Panc1 (cell line): Measurements from ENCODE around the gene DAZAP2. TPM values are rescaled to one million over a fixed set of nuclear protein-coding genes. Genes with fewer than 3 reads are reported as not detected.
A peak's percentile ranks its signal among the peaks of the same experiment; 100 is the strongest.
"Not testable (repeated sequence)": the region's sequence is repeated elsewhere in the genome, so short reads cannot be mapped to it uniquely, and the experiment has no call there.

Source experiments
- ATAC-seq: fragments of 200-7000 bp; cut with Tn5 transposase; 2 replicates; pipeline ENCODE4 v1.9.1; 2020; ENCODE audit warnings: mild to moderate bottlenecking, moderate library complexity
- BruUV-seq: library from RNA; stranded (reverse); fragments of 400-500 nt; replicated peaks from 2 replicates; lab custom pipeline; 2021; lab: Mats Ljungman, UMichigan
- CTCF ChIA-PET: fragments of 300-600 bp; sonication (Branson Sonifier 250); formaldehyde crosslinking; loops from one replicate; lab custom pipeline; 2022; ENCODE audit warnings: antibody characterized with exemption; lab: Charles Lee
- POLR2A ChIA-PET: fragments of 300-600 bp; sonication (Branson Sonifier 250); formaldehyde crosslinking; loops from one replicate; lab custom pipeline; 2022; ENCODE audit warnings: antibody characterized with exemption; lab: Charles Lee
- DNase-seq: peaks from one replicate; pipeline ENCODE4 v3.0.0-alpha.2; 2010; ENCODE audit warnings: low read depth, low spot score
- H3K27ac ChIP-seq: 2 replicates; pipeline ENCODE4 v1.5.1; 2011; ENCODE audit warnings: mild to moderate bottlenecking, low read length, inconsistent platforms
- H3K27me3 ChIP-seq: fragments of 200-500 bp; sonication (Bioruptor generic); 2 replicates; pipeline ENCODE4 v1.6.0; 2014; ENCODE audit warnings: low read length, inconsistent platforms; ENCODE audit not compliant: control insufficient read depth, insufficient read depth
- H3K36me3 ChIP-seq: fragments of 200-500 bp; sonication (Bioruptor generic); 2 replicates; pipeline ENCODE4 v1.5.1; 2014; ENCODE audit warnings: inconsistent platforms, mild to moderate bottlenecking, low read length, moderate library complexity; ENCODE audit not compliant: control insufficient read depth, insufficient read depth
- H3K4me1 ChIP-seq: 2 replicates; pipeline ENCODE4 v1.5.1; 2011; ENCODE audit warnings: inconsistent platforms, mild to moderate bottlenecking, low read length, moderate library complexity; ENCODE audit not compliant: control insufficient read depth, insufficient read depth
- H3K4me3 ChIP-seq, 2 experiments: 2 replicates each; pipeline ENCODE4 v1.5.1; 2011 to 2012; ENCODE audit warnings: low read depth in 2 of 2, low read length in 2 of 2, mild to moderate bottlenecking in 2 of 2, inconsistent platforms in 1 of 2, moderate library complexity in 1 of 2
- H3K9me3 ChIP-seq: fragments of 200-500 bp; sonication (Bioruptor generic); 2 replicates; pipeline ENCODE4 v1.5.1; 2014; ENCODE audit warnings: low read depth, mild to moderate bottlenecking, inconsistent platforms, low read length, moderate library complexity; ENCODE audit not compliant: control insufficient read depth, insufficient read depth
- POLR2AphosphoS5 ChIP-seq: IDR thresholded peaks from 2 replicates; pipeline ENCODE4 v1.6.1; 2012; ENCODE audit warnings: mild to moderate bottlenecking, low read depth, low read length, moderate library complexity
- SIN3A ChIP-seq: IDR thresholded peaks from 2 replicates; pipeline ENCODE4 v1.6.1; 2012; ENCODE audit warnings: low read depth, mild to moderate bottlenecking, low read length, moderate library complexity, borderline replicate concordance; ENCODE audit not compliant: insufficient read depth
- TCF7L2 ChIP-seq: IDR thresholded peaks from 2 replicates; pipeline ENCODE4 v1.6.1; 2011; ENCODE audit warnings: mild to moderate bottlenecking, low read depth, low read length, inconsistent platforms
- in situ Hi-C: cut with HindIII; loops from 2 replicates; pipeline ENCODE4 v1.10.0; 2016; ENCODE audit warnings: low sequenced_read_pairs, low pct_unique_long_range_greater_than_20kb
- intact Hi-C: fragments of 100-400 bp; cut with micrococcal nuclease; formaldehyde crosslinking; loops from one replicate; pipeline ENCODE4 v1.10.0; 2022; ENCODE audit not compliant: unreplicated experiment
- total RNA-seq: library from RNA; stranded (reverse); gene quantifications from one replicate; pipeline ENCODE4 v1.2.1, GENCODE V29; 2021; ENCODE audit not compliant: unreplicated experiment
- TF ChIP-seq, protein P1 (sequence below), 2 experiments: IDR thresholded peaks; 2 replicates each; pipeline ENCODE4 v1.6.1; 2011 to 2012; ENCODE audit warnings: low read depth in 2 of 2, control low read depth in 1 of 2, low read length in 1 of 2, mild to moderate bottlenecking in 1 of 2, moderate library complexity in 1 of 2; ENCODE audit not compliant: insufficient read depth in 1 of 2
- TF ChIP-seq, protein P2 (sequence below): fragments of 450-650 bp; IDR thresholded peaks from 2 replicates; pipeline ENCODE4 v1.5.1; 2017; ENCODE audit warnings: mild to moderate bottlenecking

The DAZAP2 gene
- total RNA-seq, 1 experiment from 2014 or later = 197 TPM

DNA sequence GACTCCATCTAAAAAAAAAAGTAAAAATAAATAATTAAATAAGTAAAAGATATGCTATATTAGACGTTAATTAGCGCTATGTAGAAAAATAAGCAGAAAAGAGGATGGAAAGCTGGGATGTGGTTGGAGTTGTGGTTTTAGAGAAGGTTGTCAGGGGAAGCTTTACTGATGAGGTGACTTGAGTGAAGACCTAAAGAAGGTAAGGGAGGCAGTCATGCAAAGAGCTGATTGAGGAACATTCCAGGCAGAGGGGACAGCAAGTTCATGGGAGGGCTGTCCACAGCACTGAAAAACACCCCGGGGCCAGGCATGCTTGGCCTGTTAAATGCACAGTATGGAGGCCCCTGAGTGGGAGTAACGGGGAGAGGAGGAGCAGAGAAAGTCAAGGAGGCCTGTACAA lies 15.9 kb downstream of the DAZAP2 start:
- intact Hi-C loops = no loop called here
- no peak for ATAC-seq
- CTCF ChIA-PET = interaction anchor here (0.7 kb wide), 1 partner anchor 9 kb away, joined by 3 read pairs; no protein-coding TSS in a partner anchor

DNA sequence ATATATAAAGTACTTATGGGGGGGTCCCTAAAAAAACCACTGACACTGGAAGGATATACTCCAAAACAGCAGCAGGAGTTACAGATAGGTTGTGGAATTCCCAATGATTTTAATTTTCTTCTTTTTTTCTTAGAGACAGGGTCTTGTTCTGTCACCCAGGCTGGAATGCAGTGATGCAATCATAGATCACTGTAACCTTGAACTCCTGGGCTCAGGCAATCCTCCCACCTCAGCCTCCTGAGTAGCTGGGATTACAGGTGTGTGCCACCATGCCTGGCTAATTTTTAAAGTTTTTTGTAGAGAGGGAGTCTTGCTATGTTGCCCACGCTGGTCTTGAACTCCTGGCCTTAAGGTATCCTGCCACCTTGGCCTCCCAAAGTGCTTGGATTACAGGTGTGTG lies 21.0 kb downstream of the DAZAP2 start:
- H3K4me1 ChIP-seq, H3K27me3 ChIP-seq, in situ Hi-C loops, intact Hi-C loops, BruUV-seq, DNase-seq, POLR2A ChIA-PET, H3K27ac ChIP-seq, H3K4me3 ChIP-seq, ATAC-seq, H3K9me3 ChIP-seq, H3K36me3 ChIP-seq, CTCF ChIA-PET: not testable (repeated sequence)

More for the DNA sequence above, 15.9 kb downstream of the DAZAP2 start:
- no peak overlapping the region for H3K27ac ChIP-seq
- H3K4me3 ChIP-seq = no peak overlapping the region
- no peaks in the 10 kb centered on the region for H3K9me3 ChIP-seq
- in situ Hi-C loops = no loop called here
- no peaks in the 10 kb centered on the region for H3K36me3 ChIP-seq
- no peak for TF ChIP-seq SIN3A
- TF ChIP-seq, protein P1, sequence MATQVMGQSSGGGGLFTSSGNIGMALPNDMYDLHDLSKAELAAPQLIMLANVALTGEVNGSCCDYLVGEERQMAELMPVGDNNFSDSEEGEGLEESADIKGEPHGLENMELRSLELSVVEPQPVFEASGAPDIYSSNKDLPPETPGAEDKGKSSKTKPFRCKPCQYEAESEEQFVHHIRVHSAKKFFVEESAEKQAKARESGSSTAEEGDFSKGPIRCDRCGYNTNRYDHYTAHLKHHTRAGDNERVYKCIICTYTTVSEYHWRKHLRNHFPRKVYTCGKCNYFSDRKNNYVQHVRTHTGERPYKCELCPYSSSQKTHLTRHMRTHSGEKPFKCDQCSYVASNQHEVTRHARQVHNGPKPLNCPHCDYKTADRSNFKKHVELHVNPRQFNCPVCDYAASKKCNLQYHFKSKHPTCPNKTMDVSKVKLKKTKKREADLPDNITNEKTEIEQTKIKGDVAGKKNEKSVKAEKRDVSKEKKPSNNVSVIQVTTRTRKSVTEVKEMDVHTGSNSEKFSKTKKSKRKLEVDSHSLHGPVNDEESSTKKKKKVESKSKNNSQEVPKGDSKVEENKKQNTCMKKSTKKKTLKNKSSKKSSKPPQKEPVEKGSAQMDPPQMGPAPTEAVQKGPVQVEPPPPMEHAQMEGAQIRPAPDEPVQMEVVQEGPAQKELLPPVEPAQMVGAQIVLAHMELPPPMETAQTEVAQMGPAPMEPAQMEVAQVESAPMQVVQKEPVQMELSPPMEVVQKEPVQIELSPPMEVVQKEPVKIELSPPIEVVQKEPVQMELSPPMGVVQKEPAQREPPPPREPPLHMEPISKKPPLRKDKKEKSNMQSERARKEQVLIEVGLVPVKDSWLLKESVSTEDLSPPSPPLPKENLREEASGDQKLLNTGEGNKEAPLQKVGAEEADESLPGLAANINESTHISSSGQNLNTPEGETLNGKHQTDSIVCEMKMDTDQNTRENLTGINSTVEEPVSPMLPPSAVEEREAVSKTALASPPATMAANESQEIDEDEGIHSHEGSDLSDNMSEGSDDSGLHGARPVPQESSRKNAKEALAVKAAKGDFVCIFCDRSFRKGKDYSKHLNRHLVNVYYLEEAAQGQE (IDR thresholded peaks at IDR 0.05; ENCODE audit: insufficient read depth in 1 of 2, low read depth in 2 of 2, low read length in 1 of 2) = no peak
- no peak for TF ChIP-seq POLR2AphosphoS5
- no peak for TF ChIP-seq TCF7L2
- TF ChIP-seq, protein P2, sequence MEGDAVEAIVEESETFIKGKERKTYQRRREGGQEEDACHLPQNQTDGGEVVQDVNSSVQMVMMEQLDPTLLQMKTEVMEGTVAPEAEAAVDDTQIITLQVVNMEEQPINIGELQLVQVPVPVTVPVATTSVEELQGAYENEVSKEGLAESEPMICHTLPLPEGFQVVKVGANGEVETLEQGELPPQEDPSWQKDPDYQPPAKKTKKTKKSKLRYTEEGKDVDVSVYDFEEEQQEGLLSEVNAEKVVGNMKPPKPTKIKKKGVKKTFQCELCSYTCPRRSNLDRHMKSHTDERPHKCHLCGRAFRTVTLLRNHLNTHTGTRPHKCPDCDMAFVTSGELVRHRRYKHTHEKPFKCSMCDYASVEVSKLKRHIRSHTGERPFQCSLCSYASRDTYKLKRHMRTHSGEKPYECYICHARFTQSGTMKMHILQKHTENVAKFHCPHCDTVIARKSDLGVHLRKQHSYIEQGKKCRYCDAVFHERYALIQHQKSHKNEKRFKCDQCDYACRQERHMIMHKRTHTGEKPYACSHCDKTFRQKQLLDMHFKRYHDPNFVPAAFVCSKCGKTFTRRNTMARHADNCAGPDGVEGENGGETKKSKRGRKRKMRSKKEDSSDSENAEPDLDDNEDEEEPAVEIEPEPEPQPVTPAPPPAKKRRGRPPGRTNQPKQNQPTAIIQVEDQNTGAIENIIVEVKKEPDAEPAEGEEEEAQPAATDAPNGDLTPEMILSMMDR = no peak
- no TSS peak for BruUV-seq
- POLR2A ChIA-PET = interaction anchor here (0.7 kb wide), 1 partner anchor 74 kb away, joined by 3 read pairs; no protein-coding TSS in a partner anchor
- no peaks in the 10 kb centered on the region for H3K4me1 ChIP-seq
- DNase-seq = no peak
- H3K27me3 ChIP-seq = no peaks in the 10 kb centered on the region

DNA sequence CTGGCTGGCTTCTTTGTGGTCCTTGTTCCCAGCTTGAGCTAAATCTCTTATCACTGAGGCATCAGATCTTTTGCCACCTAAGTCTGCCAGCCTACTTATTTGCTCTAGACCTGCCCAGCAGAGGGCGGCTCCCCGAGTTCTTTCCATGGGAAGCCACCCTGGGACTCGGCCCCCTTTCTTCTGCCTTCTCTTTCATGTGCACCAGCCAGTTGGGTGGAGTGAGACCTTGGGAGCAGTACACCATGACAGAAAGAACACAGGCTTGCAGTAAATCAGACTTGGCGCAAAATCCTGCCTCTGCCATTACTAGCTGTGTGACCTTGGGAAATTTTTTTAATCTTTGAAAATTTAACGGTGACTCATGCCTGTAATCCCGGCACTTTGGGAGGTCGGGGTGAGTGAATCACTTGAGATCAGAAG lies 24.1 kb downstream of the DAZAP2 start:
- no peak overlapping the region for H3K4me3 ChIP-seq
- peak; percentile 90 for ATAC-seq

More for the DNA sequence above, 24.1 kb downstream of the DAZAP2 start:
- no peak overlapping the region for H3K27ac ChIP-seq
- no peak for DNase-seq
- no TSS peak for BruUV-seq
- no peaks in the 10 kb centered on the region for H3K36me3 ChIP-seq
- ChIA-PET CTCF (interaction anchor here (0.5 to 3.0 kb wide), 4 partner anchors 8 to 1550 kb away, joined by 3 to 11 read pairs (median 3); no protein-coding TSS in a partner anchor), POLR2A (interaction anchor here (0.7 kb wide), 2 partner anchors 19 to 73 kb away, joined by 3 read pairs; no protein-coding TSS in a partner anchor)
- H3K9me3 ChIP-seq = no peaks in the 10 kb centered on the region
- TF ChIP-seq, protein P2 = peak; percentile 81
- TF ChIP-seq SIN3A (no peak), TCF7L2 (no peak), POLR2AphosphoS5 (no peak)
- TF ChIP-seq, protein P1 (IDR thresholded peaks at IDR 0.05; ENCODE audit: insufficient read depth in 1 of 2, low read depth in 2 of 2, low read length in 1 of 2) = no peak
- in situ Hi-C loops (no loop called here), intact Hi-C loops (no loop called here)
- H3K4me1 ChIP-seq = no peaks in the 10 kb centered on the region
- no peaks in the 10 kb centered on the region for H3K27me3 ChIP-seq
